Stimulated activated CD8-positive, alpha-beta memory T cell treated with anti-CD3 and anti-CD28 coated beads, Interleukin-4, amount 100 ng/mL, for 48 hours (primary cell): ENCODE results near the gene YPEL4.
"Not testable (repeated sequence)": the region's sequence is repeated elsewhere in the genome, so short reads cannot be mapped to it uniquely, and the experiment has no call there.

Source experiments
- DNase-seq: peaks from one replicate; pipeline ENCODE4 v3.0.0-alpha.2; 2020

The YPEL4 gene

GRCh38 chr11:57649826-57650738 lies at the start of gene YPEL4:
Gene YPEL4, minus strand, starts transcription at chr11:57649912. Its CDS starts 2,805 bp downstream, at chr11:57647107.
- DNase-seq, result peak; percentile 65

- DNase-seq, result no peak
Observed at GRCh38 chr11:57698843-57699365, 49.2 kb upstream of the YPEL4 start.

- DNase-seq, result not testable (repeated sequence)
Observed at GRCh38 chr11:57690474-57690873, 40.8 kb upstream of the YPEL4 start.

- no peak for DNase-seq
Observed at GRCh38 chr11:57681168-57681567, 31.5 kb upstream of the YPEL4 start.

GRCh38 chr11:57680552-57680874 lies 30.8 kb upstream of the YPEL4 start:
- DNase-seq, result no peak

GRCh38 chr11:57679396-57679795 lies 29.7 kb upstream of the YPEL4 start:
- DNase-seq, result no peak

- DNase-seq, result no peak
Observed at GRCh38 chr11:57675176-57675941, 25.6 kb upstream of the YPEL4 start.

- DNase-seq, result no peak
Observed at GRCh38 chr11:57674251-57674650, 24.5 kb upstream of the YPEL4 start.

- DNase-seq, result no peak
Observed at GRCh38 chr11:57668434-57668782, 18.7 kb upstream of the YPEL4 start.

- DNase-seq, result peak; percentile 99
Observed at GRCh38 chr11:57667736-57668433, 18.2 kb upstream of the YPEL4 start, which contains the start of gene ZDHHC5. Gene ZDHHC5, plus strand, starts transcription at chr11:57668114. Its CDS starts 4,977 bp downstream, at chr11:57673091.

- DNase-seq, result peak; percentile 92
Observed at GRCh38 chr11:57667117-57667735, 17.5 kb upstream of the YPEL4 start.

- no peak for DNase-seq
Observed at GRCh38 chr11:57663975-57664374, 14.3 kb upstream of the YPEL4 start.

GRCh38 chr11:57662893-57663292 lies 13.2 kb upstream of the YPEL4 start:
- no peak for DNase-seq

GRCh38 chr11:57659669-57660068 lies 10.0 kb upstream of the YPEL4 start:
- DNase-seq, result no peak

- DNase-seq, result no peak
Observed at GRCh38 chr11:57658023-57658361, 8.3 kb upstream of the YPEL4 start.

- peak; percentile 99 for DNase-seq
Observed at GRCh38 chr11:57657194-57658022, 7.7 kb upstream of the YPEL4 start, which contains the start of gene CLP1. Gene CLP1, plus strand, starts transcription at chr11:57657762. Its CDS starts 1,715 bp downstream, at chr11:57659477.

GRCh38 chr11:57656885-57657193 lies 7.1 kb upstream of the YPEL4 start:
- DNase-seq, result no peak

GRCh38 chr11:57653163-57653562 lies 3.5 kb upstream of the YPEL4 start:
- no peak for DNase-seq

- DNase-seq, result no peak
Observed at GRCh38 chr11:57652662-57653061, 3.0 kb upstream of the YPEL4 start.

GRCh38 chr11:57652230-57652629 lies 2.5 kb upstream of the YPEL4 start:
- DNase-seq, result not testable (repeated sequence)

GRCh38 chr11:57651408-57651807 lies 1.7 kb upstream of the YPEL4 start:
- no peak for DNase-seq

- no peak for DNase-seq
Observed at GRCh38 chr11:57650739-57651090, 1.0 kb upstream of the YPEL4 start.
